Fibroblast of skin of abdomen (primary cell): ENCODE measurements around the gene VRK2.
"Not testable (repeated sequence)": the region's sequence is repeated elsewhere in the genome, so short reads cannot be mapped to it uniquely, and the experiment has no call there.

Experiments
- DNase-seq: peaks from one replicate; pipeline ENCODE4 v3.0.0-alpha.2; 2013

The VRK2 gene

GRCh38 chr2:58055033-58055786 is 8.6 kb downstream of the VRK2 start:
- no peak for DNase-seq

- DNase-seq = no peak
Observed at GRCh38 chr2:58056192-58056916, 9.7 kb downstream of the VRK2 start.

- DNase-seq = peak; percentile 53
Observed at GRCh38 chr2:58057707-58058530, 11.3 kb downstream of the VRK2 start.

DNA sequence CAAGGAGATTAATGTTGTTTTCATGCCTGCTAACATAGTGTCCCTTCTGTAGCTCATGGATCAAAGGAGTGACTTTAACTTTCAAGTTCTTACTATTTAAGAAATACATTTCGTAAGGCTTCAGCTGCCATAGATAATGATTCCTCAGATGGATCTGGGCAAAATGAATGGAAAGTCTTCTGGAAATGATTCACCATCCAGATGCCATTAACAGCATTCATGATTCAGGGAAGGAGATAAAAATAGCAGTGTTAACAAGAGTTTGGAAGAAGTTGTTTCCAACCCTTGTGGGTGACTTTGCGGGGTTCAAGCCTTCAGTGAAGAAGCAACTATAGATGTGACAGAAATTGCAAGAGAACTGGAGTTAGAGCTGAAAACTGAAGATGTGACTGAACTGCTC is 17.0 kb downstream of the VRK2 start:
- DNase-seq = peak; percentile 71

- no peak for DNase-seq
Observed at GRCh38 chr2:58064086-58064485, 17.5 kb downstream of the VRK2 start.

GRCh38 chr2:58065248-58065647 is 18.6 kb downstream of the VRK2 start:
- peak; percentile 4 for DNase-seq

DNA sequence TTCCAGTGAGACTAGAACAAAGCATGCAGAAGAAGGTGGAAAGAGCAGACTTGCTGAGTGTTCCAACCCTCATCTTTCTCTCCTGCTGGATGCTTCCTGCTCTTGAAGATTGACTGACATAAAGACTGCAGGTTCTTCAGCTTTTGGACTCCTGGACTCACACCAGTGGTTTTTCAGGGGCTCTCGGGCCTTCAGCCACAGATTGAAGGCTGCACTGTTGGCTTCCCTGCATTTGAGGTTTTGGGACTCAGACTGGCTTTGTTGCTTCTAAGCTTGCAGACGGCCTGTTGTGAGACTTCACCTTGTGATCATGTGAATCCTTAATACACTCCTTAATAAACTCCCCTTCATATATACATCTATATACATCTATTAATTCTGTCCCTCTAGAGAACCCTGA is 20.4 kb downstream of the VRK2 start:
- DNase-seq = no peak

- DNase-seq = no peak
Observed at GRCh38 chr2:58070765-58071164, 24.2 kb downstream of the VRK2 start.

GRCh38 chr2:58072102-58072501 is 25.5 kb downstream of the VRK2 start:
- no peak for DNase-seq

DNA sequence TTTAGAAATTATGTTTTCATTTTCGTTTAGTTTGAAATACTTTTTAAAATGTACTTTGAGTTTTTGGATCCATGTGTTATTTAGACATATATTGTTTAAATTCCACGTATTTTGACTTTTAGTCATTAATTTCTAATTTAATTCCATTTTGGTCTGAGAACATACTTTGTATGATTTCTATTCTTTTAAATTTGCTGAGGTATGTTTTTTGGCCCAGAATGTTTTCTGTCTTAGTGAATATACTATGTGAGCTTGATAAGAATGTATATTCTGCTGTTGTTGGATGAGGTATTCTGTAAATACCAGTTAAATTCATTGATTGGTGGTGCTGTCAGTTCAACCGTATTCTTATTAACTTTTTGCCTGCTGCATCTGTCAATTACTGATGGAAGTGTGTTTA is 26.4 kb downstream of the VRK2 start:
- DNase-seq = no peak

GRCh38 chr2:58073751-58074150 is 27.1 kb downstream of the VRK2 start:
- DNase-seq = no peak

DNA sequence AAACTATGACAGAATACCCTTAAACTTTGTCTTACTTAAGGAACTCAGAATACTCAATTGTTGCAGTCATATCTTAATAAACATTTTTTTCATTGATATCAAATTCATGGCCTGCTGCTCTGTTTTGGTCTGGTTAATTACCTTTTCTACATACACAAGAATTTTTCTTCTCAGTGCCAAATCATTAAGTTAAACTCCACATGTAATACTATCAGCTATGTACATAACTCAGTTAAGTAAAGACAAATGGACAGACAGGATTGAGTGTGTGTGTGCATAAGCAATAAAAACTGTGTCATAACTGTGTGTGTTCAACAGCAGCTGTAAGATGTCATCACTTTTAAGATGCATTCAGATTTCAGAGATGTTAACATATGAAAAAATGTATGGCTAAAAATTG is 34.4 kb downstream of the VRK2 start:
- peak; percentile 49 for DNase-seq

- DNase-seq = peak; percentile 48
Observed at GRCh38 chr2:58089081-58089480, 42.5 kb downstream of the VRK2 start.

DNA sequence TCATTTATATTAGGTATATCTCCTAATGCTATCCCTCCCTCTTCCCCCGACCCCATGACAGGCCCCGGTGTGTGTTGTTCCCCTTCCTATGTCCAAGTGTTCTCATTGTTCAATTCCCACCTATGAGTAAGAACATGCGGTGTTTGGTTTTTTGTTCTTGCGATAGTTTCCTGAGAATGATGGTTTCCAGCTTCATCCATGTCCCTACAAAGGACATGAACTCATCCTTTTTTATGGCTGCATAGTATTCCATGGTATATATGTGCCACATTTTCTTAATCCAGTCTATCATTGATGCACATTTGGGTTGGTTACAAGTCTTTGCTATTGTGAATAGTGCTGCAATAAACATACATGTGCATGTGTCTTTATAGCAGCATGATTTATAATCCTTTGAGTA is 46.2 kb downstream of the VRK2 start:
- not testable (repeated sequence) for DNase-seq

GRCh38 chr2:58097025-58097424 is 50.4 kb downstream of the VRK2 start:
- DNase-seq = no peak

- peak; percentile 44 for DNase-seq
Observed at GRCh38 chr2:58098254-58099095, 51.9 kb downstream of the VRK2 start.

GRCh38 chr2:58099096-58099769 is 52.6 kb downstream of the VRK2 start:
- no peak for DNase-seq

- no peak for DNase-seq
Observed at GRCh38 chr2:58101500-58101899, 54.9 kb downstream of the VRK2 start.

GRCh38 chr2:58106896-58107295 is 60.3 kb downstream of the VRK2 start:
- no peak for DNase-seq

DNA sequence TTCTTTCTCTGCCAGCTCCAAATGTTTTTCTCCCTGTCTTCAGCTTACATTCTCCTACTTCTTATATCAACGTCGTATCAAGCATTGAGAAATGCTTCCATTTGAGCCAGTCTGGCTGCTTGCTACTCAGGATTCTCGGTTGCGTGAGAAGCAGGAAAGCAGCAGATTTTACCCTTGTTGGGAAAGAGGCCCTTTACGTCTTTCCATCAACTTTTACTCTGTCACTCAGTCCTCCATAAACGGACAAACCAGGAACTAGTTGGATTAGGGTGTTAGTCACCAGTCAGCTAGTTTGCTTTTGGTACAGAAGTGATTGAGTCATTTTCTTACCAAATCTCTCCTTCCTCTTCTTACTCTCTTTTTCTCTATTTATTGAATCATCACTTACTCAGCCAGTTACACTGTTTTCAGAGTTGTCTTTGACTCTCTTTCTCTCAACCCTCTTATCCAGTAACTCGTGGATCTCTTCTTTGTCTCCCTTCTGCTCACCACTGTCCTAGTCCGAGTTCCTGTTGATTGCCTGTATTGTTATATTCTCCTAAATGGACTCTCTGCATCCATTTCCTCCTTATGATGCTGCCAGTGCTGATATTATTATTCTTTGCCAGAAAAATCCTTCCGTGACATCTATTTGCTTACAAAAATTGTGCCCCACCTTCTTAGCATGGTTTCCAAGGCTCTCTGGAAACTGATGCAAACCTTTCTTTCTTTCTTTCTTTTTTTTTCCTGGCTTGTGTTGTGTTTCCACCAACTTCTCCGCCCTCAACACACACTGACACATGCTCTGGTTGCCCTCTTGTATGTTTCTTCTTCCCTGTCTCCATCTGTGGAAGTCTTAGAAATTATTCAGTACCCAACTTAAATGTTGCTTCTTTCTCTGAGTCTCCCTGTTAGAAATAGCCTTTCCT is 61.5 kb downstream of the VRK2 start:
- peak; percentile 88 for DNase-seq

- DNase-seq = no peak
Observed at GRCh38 chr2:58109481-58109880, 62.9 kb downstream of the VRK2 start.
